ENCODE results near the gene BCL11A. TPM values are rescaled to one million over a fixed set of nuclear protein-coding genes. Genes with fewer than 3 reads are reported as not detected.

Gene BCL11A
- polyA plus RNA-seq, 1 donor, result 15.1 TPM

DNA sequence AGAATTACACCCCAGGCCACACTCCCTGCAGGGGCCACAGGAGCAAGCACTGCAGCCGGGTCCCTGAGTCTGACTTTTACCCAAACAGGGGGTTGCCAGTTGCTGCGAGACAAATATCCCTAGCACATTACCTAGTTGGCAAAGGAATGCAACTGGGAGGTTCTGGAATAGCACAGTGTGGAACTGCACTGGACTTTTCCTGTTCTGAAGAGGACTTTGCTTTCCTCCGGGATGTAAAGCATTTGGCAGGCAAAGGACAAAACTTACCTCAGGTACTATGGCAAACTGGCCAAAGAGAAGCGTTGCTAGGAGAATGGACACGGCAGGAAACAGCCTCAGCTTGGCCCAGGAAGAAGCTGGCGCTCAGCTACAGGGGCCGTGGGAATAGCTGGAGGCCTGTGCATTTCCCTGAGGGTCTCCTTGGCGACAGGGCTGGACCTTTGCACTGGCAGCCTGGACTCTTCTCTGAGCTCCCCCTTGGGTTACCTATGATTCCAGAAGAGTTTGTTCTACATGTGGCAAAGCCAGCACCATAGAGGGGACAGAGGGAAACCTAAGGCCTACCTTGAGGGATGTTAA, 45.0 kb downstream of the BCL11A start:
- DNase-seq, result no peak

DNA sequence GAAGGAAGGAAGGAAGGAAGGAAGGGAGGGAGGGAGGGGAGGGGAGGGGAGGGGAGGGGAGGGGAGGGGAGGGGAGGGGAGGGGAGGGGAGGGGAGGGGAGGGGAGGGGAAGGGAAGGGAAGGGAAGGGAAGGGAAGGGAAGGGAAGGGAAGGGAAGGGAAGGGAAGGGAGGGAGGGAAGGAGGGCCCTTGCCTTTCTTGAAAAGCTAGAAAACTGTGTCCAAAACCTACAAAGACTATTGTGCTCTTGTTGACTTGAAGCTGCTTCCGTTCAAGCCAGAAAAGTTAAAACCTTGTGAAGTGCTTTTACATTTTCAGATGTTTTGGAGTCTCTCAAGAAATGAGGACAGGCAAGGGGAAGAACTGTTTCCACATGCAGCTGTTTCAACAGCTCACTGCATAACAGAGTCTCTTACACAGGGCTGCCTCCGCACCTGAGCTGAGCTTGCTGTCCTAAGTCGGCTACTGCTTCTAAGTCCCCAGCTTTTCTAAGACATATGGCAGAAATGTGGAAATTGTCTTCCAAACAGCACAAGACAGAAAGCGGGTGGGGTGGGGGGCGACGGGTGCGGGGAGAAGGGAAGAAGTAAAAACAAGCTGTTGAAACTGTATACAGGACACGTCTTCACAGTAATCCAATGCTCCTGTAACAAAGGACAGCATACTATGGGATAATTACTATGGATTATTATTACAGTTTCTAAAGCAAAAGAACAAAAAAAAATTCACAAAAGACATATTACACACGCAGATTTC, 46.1 kb downstream of the BCL11A start:
- no peak for DNase-seq

DNA sequence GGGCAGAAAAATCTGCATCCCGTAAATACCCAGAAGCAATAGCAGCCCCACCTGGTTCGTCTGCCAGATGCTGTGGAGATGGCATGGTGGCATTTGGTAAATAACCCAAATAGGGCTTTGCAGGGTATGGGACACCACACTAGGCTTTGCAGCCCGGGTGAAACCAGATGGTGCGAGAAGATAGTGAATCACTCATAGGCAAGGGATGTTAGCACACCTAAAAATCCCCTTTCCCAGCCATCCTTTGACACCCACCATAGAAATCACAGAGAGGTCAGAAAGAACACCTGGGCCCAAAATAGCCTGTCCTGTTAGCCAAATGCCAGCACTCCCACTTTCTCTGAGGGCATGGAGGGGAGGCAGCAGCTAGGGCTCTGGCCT, 47.6 kb downstream of the BCL11A start:
- no peak for DNase-seq

DNA sequence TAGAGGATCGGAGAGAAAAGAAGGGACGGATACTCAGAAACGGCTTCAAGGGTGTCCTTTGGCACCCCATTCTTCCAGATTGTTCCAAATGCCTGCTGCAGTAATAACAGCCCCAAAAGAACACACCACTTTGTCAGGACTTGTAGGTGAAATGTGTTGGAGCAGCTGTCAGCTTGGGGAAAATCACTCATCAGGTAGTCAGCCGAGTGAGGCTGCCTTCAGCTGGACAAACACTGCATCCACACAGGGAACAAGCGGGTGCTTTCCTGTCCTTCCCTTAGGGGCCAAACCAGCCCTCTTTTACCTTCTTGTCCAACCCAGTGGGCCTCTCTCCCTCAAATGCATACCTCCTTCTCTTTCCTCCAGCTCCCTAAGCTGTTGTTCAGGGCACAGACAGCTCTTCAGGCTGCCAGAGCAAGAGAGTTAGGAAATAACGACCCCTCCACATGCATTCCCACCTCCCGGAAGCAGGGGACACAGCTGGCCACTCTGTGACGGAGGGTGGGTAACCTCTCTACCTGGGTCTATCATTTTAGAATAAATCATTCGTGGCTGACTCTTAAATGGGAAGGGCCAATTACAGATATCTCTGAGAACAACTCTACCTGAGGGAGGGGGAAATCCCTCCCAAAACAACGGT, 48.1 kb downstream of the BCL11A start:
- DNase-seq, result no peak

DNA sequence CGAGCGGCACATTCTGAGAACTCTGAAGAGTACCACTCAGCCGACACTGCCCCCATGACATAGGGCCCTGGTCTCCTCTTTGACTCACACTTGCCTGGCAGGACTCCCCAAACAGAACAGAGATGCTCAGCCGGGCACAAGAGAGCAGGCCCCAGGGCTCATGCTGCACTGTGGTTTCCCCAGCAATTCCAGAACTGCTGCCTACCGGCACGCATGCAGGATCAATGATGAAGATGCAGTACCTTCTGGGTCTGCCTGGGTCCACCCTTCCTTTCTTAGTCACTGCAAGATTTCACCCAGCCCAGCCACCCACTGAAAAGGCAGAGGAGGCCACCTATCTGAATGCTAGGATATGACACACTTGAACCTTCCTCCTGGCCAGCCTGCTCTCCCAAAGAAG, 49.4 kb downstream of the BCL11A start:
- no peak for DNase-seq

DNA sequence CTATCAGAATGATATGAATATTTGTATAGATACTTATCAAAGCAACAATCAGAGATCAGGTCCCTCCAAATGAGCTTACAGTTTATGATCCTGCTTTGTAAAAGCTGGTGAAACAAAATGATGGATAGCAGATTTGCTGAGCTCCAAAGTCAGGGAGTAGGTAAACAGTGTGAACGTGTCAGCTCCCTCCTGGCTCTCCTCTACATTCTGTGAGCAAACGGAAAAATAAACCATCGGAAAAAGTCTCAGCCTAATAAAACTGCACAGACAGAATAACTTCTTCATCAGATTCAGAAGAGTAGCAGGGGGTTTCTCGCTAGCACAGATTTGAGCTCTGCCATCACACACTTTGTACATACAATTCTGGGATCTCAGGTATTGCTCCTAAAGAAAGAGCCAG, 51.3 kb downstream of the BCL11A start:
- no peak for DNase-seq

DNA sequence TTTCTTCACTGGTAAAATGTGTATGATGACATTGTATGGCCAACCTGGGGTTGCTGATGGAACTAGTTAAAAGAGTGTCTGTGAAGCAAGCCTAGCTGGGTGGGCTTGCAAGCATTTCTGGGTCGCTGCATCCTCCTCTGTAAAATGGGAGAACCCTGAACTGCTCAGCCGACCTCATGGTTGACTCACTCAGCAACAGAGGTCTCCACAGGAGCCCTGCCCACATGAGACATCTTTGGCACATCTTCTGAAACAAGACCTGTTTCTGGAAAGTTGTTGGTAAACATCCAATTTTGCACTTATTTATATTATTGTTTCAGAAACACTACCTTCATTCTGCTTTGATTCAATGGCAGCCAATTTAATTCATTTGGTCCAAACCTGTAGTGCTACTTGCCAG, 52.6 kb downstream of the BCL11A start:
- DNase-seq, result no peak

DNA sequence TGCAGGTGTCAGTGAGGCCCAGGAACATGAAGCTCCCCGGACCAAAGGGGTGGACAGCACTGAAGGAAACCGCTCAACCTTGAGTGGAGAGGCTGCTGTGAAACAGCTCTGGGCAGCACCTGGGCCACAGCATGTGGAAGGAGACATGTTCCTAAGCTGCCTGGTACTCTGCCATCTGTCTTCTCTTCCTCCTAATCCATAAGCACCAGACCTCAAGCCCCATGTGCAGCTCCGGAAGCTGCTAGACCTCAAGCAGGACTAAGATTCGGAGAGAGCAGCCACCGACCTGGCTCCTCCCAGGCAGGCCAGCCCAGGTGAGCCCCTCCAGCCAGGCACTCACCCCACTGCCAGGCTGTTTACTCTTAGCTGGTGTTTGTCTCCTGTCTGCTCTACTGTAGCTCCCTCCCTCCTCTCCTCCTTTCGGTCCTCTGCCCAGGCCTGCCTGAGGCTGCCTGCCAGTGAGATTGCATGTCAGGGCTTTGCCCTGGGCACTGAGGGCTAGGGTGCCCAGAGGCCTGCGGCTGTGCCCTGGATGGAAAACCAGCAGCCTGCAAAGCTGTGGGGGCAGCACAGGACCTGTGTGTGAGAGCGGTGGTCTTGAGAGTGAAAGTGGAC, 53.7 kb downstream of the BCL11A start:
- DNase-seq, result no peak

DNA sequence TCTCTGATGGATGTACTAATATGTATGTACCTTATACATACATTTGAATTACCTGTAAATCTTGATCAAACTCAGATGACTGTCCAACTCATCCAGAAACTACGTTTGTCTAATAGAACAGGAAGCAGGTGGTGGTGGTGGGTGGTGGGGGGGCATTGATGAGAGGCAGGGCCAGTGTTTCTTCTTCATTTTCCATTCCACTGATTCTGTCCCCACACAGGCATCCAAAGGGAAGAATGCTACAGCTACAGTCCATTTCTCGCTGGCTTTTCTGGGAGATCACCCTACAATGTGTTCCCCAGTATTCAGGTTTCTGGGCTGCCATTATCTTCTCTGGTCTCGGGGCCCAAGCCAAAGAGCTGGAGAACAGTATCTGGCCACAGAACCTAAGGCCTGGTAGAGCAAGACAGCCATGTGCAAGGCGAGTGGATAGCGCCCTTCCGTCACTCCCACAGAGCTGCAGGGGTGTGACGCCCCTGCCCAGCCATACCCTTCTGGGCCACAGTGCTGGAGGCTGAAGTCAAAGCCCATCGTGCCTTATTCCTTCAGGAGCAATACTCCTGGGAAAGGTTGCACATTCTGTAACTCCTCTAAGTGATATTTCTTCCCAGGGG, 54.5 kb downstream of the BCL11A start:
- DNase-seq, result no peak

DNA sequence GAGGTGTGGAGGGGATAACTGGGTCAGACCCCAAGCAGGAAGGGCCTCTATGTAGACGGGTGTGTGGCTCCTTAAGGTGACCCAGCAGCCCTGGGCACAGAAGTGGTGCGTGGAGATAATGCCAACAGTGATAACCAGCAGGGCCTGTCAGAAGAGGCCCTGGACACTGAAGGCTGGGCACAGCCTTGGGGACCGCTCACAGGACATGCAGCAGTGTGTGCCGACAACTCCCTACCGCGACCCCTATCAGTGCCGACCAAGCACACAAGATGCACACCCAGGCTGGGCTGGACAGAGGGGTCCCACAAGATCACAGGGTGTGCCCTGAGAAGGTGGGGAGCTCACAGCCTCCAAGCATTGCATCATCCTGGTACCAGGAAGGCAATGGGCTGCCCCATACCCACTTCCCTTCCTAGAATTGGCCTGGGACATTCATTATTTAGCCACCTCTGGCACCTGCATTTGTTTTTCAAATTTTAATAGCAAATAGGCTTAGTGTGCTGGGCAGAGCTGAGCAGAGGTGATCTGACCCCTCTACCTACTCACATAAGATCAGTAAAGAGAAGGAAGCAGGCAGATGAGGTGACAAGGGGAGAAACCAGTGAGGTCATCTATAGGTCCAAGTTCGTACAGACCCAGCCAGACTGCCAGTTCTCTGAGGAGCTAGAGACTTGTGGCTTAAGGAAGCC, 55.2 kb downstream of the BCL11A start:
- DNase-seq, result no peak

DNA sequence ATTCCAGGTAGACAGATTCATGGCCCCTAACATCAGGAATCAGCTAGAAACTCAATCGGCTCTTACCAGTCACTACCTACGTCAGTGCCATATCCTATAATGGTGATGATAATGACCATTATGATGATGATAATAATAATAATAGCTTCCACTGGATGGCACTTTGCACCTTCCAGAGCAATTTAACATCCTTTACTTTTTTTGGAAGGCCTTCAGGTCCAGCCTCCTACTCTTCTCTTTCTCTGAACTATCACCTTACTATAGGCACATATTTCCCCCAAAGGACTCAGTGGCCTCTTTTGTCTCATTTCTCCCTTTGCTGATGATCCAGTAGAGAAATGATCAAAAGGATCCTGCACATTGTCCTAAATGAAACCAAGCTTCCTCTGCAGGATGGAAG, 56.0 kb downstream of the BCL11A start:
- no peak for DNase-seq

DNA sequence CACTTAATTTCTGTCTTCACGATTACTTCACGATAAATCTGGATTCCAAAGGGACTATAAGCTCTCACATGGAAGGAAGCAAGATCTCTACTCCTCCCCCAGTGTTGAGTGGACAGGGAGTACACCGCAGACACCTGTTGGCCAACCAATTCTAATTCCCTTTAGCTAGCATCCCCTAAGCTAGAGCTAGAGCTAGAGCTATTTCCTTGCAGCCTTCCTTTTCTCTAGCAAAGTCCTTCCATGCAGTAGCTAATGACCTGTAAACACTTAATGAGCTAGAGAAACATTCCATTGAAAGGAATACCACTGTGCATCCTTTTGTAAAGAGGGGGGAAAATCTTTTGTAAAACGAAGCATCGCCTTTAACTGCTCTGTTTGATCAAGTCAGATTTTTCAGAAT, 56.5 kb downstream of the BCL11A start:
- no peak for DNase-seq

DNA sequence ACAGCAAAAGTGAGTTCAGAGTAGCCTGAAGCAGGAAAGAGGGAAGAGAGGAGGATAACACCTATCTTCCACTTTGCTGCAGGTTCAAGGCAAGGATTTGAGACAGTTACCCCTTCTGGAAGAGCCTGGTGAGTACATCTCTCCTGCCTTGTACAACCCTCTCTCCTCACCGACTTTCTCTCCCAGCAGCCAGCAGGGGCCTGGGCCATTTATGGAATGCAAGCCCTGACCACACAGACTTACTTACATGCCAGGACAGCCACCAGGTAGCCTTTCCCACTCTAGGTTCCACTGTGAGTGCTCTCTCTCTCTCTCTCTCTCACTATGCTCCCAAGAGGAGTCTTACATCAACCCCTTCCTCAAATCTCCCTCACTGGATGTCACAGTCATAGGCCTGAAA, 57.0 kb downstream of the BCL11A start:
- DNase-seq, result no peak

DNA sequence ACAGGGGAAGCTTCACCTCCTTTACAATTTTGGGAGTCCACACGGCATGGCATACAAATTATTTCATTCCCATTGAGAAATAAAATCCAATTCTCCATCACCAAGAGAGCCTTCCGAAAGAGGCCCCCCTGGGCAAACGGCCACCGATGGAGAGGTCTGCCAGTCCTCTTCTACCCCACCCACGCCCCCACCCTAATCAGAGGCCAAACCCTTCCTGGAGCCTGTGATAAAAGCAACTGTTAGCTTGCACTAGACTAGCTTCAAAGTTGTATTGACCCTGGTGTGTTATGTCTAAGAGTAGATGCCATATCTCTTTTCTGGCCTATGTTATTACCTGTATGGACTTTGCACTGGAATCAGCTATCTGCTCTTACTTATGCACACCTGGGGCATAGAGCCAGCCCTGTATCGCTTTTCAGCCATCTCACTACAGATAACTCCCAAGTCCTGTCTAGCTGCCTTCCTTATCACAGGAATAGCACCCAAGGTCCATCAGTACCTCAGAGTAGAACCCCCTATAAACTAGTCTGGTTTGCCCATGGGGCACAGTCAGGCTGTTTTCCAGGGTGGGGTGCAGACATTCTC, 58.3 kb downstream of the BCL11A start:
- DNase-seq, result no peak

DNA sequence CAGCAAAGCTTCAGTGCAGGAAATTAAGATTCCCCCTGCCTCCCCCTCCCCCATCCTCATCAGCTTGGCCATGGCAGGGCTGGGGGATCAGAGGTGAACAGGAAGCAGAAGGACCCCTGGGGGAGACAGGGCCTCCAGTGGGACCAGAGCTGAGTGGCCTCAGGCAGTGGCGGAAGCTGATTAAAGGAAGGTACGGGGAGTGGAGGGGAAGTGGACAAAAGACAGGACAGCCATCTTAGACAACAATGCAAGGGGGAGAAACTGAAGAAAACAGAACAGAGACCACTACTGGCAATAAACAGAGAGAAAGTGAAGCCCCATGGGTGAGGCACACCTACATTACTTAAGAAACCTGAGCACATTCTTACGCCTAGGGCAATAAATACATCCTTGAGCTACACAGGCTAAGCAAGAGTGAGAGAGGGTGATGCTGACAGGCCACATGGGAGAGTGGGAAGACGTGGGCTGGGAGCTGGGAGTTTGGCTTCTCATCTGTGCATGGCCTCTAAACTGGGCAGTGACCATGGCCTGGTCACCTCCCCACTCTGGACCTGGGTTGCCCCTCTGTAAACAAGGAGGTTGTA, 59.6 kb downstream of the BCL11A start:
- DNase-seq, result no peak

DNA sequence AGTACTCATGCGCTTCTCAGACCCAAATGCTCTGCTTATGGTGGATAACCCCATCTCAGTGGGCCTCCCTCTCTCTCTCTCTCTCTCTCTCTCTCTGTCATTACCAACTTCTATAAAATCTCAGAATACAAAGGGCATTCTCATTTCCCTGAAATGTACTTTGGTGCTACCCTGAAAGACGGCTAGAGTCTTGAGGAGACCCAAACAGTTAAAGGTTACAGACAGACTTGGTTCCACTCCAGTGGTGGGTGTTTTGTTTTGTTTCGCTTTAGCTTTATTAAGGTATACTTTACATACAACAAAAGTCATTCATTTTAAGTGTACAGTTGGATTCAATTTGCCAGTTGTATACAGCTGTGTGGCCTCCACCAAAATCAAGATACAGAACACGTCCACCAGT, 60.9 kb downstream of the BCL11A start:
- DNase-seq, result no peak

DNA sequence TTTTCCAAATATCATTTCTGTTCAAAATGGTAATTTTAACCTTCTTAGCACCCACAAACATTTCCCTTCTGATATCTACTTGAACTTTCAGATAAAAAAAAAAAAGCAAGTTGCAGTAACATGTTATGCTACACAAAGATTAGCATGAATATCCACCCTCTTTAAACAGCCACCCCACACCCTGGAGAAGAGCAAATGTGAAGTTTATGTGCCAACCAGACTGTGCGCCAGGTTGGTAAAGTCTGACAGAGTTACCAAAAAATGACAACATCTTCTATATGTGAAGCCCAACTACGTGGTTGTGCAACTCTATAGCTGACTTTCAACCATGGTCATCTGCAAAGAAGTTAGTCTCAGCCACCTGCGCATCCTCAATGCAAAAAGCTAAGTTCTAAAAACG, 62.6 kb downstream of the BCL11A start:
- no peak for DNase-seq

DNA sequence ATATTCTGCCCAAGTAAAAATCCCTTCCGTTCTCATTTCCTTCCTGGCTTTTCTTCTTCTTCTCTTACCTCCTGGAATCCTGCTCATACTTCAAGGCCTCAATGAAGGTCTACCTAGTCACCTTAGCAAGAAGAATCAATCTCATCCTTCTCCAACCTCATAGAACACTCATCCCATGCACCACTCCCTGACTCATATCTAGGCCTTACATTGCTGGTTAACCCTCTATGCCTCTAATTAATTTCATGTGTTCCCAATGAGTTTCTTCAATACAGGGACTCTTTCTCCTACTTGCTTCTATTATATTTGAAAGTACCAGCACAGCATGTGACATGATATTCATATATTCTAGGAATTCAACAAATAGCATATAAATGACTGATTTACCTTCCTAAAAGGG, 63.0 kb downstream of the BCL11A start:
- DNase-seq, result no peak

DNA sequence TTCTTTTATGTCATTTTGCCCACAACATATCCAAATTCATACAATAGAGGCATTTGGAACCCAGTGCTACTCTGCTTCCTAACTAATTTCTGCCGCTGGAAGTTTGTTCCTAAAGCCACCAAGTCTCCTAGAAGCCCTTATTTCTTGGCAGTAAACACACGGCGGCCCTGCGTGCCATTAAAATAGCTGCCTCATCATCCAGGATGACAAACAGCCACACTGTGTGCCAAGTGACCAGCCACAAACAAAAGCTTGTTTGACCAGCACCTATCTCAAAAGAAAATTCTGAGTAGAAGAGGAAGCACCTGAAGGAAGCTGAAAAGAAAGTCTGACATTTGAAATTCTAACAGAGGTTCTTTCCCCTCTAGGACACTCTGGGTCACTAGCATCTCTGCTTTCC, 64.2 kb downstream of the BCL11A start:
- DNase-seq, result no peak

DNA sequence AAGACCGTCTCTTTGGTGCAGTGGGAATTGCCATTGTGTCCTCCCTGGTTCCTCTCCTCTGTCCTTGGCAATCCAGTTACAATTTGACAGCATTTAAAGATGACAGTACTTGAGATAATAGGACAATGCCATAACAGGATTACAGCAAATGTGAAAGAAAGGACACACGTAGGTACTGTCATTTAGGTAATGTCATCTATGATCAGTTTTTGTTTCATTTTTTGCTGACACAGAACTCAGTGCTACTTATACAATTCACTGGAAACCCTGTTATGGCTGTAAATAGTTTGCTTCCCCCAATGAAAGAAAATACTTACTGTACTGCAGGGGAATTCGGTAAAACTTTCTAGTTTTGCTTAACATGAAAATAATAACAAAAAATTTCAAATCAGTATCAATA, 65.2 kb downstream of the BCL11A start:
- DNase-seq, result no peak

DNA sequence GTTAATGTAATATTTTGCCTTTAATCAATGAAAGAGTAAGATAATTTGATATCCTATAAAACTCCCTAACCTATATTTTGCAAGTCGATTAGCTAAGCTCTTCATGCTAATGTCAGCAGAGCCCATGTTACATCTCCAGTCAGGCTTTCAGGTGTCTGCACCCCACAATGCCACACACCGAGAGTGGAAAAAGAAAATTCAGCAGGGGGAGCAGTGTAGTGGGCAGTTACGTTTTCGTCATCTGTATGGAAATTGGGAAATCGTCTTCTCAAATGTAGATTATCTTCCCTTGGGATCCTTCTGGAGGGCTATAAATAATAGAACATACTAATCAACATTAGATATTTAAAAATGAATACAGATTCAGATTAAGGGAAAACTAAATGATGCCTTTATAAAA, 66.3 kb downstream of the BCL11A start:
- DNase-seq, result no peak

DNA sequence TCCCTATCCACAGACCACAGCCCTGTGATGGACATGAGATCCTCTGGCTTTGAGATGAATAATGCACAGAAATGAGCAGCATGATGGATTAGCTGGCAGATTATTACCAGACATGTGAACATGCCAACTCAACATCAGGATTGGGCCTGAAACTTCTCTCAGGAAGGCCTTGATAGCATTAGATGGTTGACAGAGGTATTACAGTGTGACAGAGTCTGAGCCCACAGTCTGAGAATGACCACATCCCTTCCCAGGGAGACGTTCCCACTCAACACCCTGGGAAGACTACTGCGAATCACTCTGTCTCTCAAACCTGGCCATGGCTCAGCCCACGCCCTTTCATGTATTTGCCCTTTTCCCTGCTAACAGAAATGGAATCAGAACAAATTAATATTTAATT, 66.9 kb downstream of the BCL11A start:
- no peak for DNase-seq
